Parathyroid adenoma (tissue), 2 donors: ENCODE results near the gene PREPL.
"Not testable (repeated sequence)": the region's sequence is repeated elsewhere in the genome, so short reads cannot be mapped to it uniquely, and the experiment has no call there.

Experiments
- H2AFZ ChIP-seq: fragments of 300-600 bp; sonication (generic); one replicate; pipeline ENCODE4 v1.7.0; 2017; ENCODE audit warnings: antibody characterized with exemption, mild to moderate bottlenecking
- H3K27ac ChIP-seq: fragments of 300-600 bp; sonication (generic); one replicate; pipeline ENCODE4 v1.7.0; 2017
- H3K27me3 ChIP-seq: fragments of 300-600 bp; sonication (generic); one replicate; pipeline ENCODE4 v1.7.0; 2017; ENCODE audit warnings: low read length; ENCODE audit not compliant: control insufficient read depth, insufficient read depth
- H3K36me3 ChIP-seq: fragments of 300-600 bp; sonication (generic); one replicate; pipeline ENCODE4 v1.7.0; 2017; ENCODE audit warnings: low read length; ENCODE audit not compliant: control insufficient read depth, insufficient read depth
- H3K4me1 ChIP-seq: fragments of 300-600 bp; sonication (generic); one replicate; pipeline ENCODE4 v1.7.0; 2017; ENCODE audit warnings: control low read depth
- H3K4me2 ChIP-seq: fragments of 300-600 bp; sonication (generic); one replicate; pipeline ENCODE4 v1.7.0; 2017; ENCODE audit warnings: low read length
- H3K4me3 ChIP-seq: fragments of 300-600 bp; sonication (generic); one replicate; pipeline ENCODE4 v1.7.0; 2017; ENCODE audit warnings: low read depth, low read length
- H3K79me2 ChIP-seq: fragments of 300-600 bp; sonication (generic); one replicate; pipeline ENCODE4 v1.7.0; 2017; ENCODE audit warnings: control low read depth
- H3K9ac ChIP-seq: fragments of 300-600 bp; sonication (generic); one replicate; pipeline ENCODE4 v1.7.0; 2017; ENCODE audit warnings: mild to moderate bottlenecking
- H3K9me3 ChIP-seq: fragments of 300-600 bp; sonication (generic); one replicate; pipeline ENCODE4 v1.7.0; 2017; ENCODE audit warnings: low read length; ENCODE audit not compliant: control insufficient read depth
- TF ChIP-seq, protein P1 (sequence below): fragments of 300-600 bp; sonication (generic); IDR thresholded peaks from one replicate; pipeline ENCODE4 v1.7.0; 2017; ENCODE audit warnings: antibody characterized with exemption, mild to moderate bottlenecking
- donor health status: primary hyperparathyroidism.

PREPL gene

DNA sequence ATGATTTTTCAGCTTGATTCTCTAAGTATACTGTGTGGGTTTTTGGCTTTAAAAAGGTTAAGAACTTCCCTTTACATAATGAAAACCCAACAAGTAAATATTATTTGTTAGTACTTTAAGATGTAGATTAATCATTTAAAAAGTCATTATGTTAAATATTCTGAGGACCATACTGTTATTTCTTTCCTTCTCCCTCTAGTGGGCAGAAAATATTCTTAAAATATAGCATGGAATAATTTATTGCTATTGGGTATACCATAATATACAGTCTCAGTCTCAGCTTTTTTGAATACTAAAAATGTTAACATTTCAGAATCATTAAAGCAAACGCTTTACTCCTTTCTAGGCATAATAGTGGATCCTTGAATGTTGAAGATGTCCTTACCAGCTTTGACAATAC lies 28.6 kb upstream of the PREPL start:
- Histone ChIP-seq H3K4me2 (no peak overlapping the region), H3K9me3 (no peaks in the 10 kb centered on the region), H3K9ac (no peak overlapping the region), H2AFZ (no peak overlapping the region), H3K4me3 (no peak overlapping the region), H3K27me3 (no peaks in the 10 kb centered on the region), H3K4me1 (no peaks in the 10 kb centered on the region), H3K36me3 (no peaks in the 10 kb centered on the region), H3K79me2 (peaks cover 11% of the 10 kb centered on the region), H3K27ac (no peak overlapping the region)
- TF ChIP-seq, protein P1, sequence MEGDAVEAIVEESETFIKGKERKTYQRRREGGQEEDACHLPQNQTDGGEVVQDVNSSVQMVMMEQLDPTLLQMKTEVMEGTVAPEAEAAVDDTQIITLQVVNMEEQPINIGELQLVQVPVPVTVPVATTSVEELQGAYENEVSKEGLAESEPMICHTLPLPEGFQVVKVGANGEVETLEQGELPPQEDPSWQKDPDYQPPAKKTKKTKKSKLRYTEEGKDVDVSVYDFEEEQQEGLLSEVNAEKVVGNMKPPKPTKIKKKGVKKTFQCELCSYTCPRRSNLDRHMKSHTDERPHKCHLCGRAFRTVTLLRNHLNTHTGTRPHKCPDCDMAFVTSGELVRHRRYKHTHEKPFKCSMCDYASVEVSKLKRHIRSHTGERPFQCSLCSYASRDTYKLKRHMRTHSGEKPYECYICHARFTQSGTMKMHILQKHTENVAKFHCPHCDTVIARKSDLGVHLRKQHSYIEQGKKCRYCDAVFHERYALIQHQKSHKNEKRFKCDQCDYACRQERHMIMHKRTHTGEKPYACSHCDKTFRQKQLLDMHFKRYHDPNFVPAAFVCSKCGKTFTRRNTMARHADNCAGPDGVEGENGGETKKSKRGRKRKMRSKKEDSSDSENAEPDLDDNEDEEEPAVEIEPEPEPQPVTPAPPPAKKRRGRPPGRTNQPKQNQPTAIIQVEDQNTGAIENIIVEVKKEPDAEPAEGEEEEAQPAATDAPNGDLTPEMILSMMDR, result no peak

DNA sequence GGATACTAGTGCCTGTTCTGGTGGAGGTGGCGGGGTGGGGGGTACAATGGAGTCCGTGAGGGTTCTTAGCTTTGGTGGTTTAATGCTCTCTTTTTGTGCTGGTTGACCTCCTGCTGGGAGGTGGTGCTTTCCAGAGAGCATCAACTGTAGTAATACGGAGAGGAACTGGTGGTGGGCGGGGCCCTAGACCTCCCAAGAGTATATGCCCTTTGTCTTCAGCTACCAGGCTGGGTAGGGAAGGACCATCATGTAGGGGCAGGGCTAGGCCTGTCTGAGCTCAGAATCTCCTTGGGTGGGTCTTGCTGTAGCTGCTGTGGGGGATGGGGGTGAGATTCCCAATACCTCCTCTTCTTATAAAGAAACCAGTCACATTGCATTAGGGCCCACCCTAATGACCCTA lies 27.6 kb upstream of the PREPL start:
- no peaks in the 10 kb centered on the region for H3K36me3 ChIP-seq
- H3K4me3 ChIP-seq, result no peak overlapping the region
- H3K79me2 ChIP-seq, result peaks cover 11% of the 10 kb centered on the region
- TF ChIP-seq, protein P1, result no peak
- no peaks in the 10 kb centered on the region for H3K4me1 ChIP-seq
- no peak overlapping the region for H3K4me2 ChIP-seq
- no peak overlapping the region for H3K27ac ChIP-seq
- H3K9ac ChIP-seq, result no peak overlapping the region
- H3K9me3 ChIP-seq, result no peaks in the 10 kb centered on the region
- H3K27me3 ChIP-seq, result no peaks in the 10 kb centered on the region
- H2AFZ ChIP-seq, result no peak overlapping the region

DNA sequence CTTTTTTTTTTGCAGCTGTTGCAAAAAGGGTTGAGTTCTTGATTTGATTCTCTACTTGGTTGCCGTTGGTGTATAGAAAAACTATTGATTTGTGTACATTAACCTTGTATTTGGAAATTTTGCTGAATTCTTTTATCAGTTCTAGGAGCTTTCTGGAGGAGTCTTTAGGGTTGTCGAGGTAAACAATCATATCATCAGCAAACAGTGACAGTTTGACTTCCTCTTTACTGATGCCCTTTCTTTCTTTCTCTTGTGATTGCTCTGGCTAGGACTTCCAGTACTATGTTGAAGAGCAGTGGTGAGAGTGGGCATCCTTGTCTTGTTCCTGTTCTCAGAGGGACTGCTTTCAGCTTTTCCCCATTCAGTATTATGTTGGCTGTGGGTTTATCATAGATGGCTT lies 23.9 kb upstream of the PREPL start:
- H3K4me3 ChIP-seq, result not testable (repeated sequence)

DNA sequence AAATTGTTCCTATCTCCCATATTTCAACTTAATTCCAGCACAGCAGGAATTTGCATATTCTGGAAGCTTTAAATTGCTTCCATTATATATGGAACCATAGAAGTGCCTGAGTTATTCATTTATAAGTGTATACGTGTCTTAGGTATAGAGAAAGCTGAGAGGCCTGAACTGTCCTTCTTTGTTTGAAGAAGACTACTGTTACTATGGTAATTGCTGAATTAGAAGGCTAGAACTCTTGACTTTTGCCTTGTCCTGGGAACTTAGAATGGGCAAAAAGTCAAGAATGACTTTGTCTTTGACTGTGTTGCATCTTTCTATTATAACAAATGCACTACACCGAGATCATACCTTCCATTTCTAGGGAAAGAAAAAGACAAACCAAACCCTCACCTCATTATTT lies 16.2 kb upstream of the PREPL start:
- no peaks in the 10 kb centered on the region for H3K36me3 ChIP-seq
- TF ChIP-seq, protein P1, result no peak
- no peak overlapping the region for H3K27ac ChIP-seq

More for the DNA sequence above, 23.9 kb upstream of the PREPL start:
- not testable (repeated sequence) for H3K27me3 ChIP-seq, H3K9ac ChIP-seq, H3K36me3 ChIP-seq, H3K27ac ChIP-seq, H3K4me2 ChIP-seq, H3K4me1 ChIP-seq, H3K9me3 ChIP-seq, H2AFZ ChIP-seq
- H3K79me2 ChIP-seq, result peaks cover 11% of the 10 kb centered on the region

DNA sequence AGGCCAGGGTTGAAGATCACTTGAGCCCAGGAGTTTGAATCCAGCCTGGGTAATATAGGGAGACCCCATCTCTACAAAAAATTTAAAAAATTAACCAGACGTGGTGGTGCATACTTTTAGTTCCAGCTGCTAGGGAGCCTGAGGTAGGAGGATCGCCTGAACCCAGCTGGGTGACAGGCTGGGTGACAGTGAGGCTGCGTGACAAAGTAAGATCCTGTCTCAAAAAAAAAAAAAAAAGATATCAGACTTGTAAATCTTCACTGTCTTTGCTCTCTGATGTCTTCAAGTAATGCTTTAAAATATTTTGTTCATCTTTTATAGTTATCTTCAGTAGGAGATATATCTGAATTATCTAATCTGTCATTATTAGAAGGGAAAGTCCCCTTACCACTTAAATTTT lies 11.0 kb upstream of the PREPL start:
- Histone ChIP-seq H3K79me2 (peaks cover 4% of the 10 kb centered on the region), H3K9ac (no peak overlapping the region), H3K36me3 (no peaks in the 10 kb centered on the region), H3K4me2 (no peak overlapping the region), H3K27me3 (no peaks in the 10 kb centered on the region), H3K4me3 (no peak overlapping the region), H3K27ac (no peak overlapping the region), H3K4me1 (peaks cover 3% of the 10 kb centered on the region), H2AFZ (peak overlapping the region; percentile 16), H3K9me3 (no peaks in the 10 kb centered on the region)
- TF ChIP-seq, protein P1, result no peak

More for the DNA sequence above, 16.2 kb upstream of the PREPL start:
- H2AFZ ChIP-seq, result no peak overlapping the region
- H3K9me3 ChIP-seq, result no peaks in the 10 kb centered on the region
- H3K4me2 ChIP-seq, result no peak overlapping the region
- H3K4me3 ChIP-seq, result no peak overlapping the region
- no peak overlapping the region for H3K9ac ChIP-seq
- H3K4me1 ChIP-seq, result no peaks in the 10 kb centered on the region
- no peaks in the 10 kb centered on the region for H3K79me2 ChIP-seq
- no peaks in the 10 kb centered on the region for H3K27me3 ChIP-seq
